ENCODE data around the gene FERMT3.
A peak's percentile ranks its signal among the peaks of the same experiment; 100 is the strongest.

The FERMT3 gene

DNA sequence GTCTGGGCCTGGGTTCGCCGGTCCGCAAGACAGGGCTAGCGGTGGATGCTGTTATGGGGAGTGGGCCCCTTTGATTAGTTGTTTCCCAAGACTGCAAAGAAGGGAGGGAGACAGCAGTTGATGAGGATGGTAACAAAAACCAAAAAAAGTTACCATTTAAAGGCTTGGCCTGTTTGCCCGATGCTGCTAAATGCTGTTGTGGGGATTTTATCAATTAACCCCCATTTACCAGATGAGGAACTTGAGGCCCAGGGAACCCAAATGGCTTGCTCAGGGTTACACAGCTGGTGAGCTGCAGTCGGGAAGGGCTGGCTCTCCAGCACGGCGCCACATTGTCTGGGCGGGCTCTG lies 16.1 kb downstream of the FERMT3 start:
- DNase-seq: no peak

DNA sequence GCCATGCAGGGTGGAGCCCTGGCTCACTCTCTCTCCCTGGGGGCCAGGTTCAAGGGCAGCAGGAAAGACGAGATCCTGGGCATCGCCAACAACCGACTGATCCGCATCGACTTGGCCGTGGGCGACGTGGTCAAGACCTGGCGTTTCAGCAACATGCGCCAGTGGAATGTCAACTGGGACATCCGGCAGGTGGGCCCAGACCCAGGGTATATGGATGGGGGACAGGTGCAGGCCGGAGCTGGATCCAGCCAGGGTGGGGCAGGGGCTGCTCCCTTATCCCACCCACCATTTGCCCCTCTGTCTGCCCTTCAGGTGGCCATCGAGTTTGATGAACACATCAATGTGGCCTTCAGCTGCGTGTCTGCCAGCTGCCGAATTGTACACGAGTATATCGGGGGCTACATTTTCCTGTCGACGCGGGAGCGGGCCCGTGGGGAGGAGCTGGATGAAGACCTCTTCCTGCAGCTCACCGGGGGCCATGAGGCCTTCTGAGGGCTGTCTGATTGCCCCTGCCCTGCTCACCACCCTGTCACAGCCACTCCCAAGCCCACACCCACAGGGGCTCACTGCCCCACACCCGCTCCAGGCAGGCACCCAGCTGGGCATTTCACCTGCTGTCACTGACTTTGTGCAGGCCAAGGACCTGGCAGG lies 16.6 kb downstream of the FERMT3 start:
- DNase-seq: no peak

DNA sequence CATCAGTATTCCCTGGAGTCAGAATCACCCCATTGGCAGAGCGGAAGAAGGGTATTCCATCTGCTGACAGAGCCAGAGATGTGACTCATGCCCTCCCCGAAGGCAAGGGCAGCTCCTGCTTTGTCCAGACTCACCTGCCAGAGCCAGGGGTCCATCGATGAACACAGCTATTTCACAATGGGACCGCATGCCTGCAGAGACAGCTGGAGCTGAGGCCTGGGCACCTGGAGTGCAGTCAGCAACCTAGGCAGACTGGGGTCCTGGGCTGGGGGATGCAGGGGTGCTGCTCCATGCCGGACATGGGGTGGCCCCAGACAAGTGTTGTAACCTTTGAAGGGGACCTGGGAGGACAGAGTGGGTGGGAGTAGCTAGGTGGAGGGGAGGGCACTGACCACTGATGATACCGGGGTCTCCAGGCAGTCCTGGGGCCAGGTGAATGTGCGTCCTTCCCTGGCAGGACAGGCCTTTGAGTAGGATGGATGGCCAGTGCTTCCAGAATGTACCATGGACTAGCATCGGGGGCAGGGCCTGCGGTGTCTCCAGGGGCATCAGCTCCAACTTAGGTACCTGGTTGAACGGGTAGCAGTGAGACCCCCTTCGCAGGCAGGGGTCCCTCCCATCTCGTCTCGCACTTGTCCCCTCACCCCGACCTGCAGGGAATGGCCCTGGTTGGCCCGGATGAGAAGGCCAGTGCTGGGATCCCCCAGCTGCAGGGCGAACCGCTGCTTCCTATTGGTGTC lies 17.8 kb downstream of the FERMT3 start:
- DNase-seq: no peak

DNA sequence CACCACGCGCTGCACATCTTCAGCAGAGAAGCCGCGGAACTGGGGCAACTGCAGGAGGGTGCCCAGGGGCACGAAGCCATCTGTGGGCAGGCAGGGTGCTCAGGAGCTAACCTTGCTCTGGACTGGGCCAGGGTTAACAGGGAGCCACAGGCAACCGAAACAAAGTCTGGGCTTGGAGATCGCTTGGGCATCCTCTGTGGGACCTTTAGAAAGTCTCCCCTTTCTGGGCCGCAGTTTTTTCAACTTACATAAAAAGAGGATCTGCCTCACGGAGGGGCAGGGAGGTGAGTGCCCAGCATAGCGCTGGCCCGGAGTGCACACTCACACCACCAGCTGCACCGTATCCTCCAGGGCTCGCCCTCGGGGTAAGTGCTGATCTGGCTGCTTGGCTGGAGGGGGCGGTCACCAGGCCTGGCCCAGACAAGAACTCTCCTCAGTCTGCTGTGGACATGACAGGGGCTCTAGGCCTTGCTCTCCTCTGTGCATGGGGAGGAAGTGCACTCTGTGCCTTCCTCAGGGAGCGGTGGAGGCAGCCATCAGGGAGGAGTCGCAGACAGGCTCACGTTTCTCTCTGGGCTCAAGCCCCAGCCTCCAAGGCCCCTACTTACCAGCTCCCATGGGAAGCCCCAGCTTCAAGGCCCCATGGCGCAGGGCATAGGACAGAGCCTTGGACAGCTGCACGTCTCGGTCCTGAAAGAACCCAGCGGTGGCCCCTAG lies 18.5 kb downstream of the FERMT3 start:
- no peak for DNase-seq

DNA sequence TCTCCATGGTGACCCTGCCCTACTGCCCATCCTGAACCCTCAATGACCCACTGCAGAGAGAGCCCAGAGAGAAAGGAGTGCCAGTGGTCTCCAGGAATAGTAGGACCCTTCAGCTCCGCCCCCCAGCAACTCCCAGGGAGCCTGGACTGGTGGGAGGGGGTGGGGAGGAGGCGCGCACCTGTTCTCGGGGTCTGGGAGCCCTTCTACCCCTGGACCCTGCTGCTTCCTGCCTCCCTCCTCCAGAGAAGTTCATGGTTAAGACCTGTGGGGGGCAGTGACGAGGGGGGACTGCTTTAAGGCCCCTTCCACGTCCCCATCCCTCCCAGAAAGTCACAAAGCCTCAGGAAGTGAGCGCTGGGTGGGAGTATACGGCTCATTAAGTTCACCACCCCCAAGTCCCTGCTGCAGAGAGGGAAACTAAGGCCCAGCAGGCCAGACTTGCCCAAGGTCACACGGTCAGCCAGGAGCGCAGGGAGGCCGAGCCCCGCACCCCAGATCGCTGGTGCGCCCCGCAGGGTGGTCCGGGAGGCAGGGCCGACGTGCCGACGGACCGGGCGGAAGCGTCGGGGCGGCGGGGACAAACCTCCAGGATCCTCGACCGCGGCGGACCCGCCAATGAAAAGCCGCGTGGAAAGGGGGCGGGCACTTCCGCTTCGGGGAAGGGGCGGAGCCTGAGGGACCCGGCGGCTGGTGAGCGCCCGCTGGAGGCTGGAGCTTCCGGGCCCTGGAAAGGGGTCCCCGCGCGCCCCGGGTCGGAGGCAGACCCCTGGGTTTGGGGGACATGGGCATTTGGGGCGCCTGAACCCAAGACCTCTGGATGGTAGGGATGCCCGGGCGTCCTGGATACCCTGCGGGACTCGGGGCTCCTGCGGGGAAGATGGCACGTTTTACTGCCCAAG lies 19.3 kb downstream of the FERMT3 start, which contains the start of the genes NUDT22 and TRPT1:
Gene NUDT22, plus strand, starts transcription at position 667 of the 899 bp plus-strand sequence. CDS start 379 bp downstream, outside the sequence.
Gene TRPT1, minus strand, starts transcription at position 579 of the 899 bp plus-strand sequence. Its CDS starts 326 bp downstream, at position 253.
- DNase-seq: no peak

DNA sequence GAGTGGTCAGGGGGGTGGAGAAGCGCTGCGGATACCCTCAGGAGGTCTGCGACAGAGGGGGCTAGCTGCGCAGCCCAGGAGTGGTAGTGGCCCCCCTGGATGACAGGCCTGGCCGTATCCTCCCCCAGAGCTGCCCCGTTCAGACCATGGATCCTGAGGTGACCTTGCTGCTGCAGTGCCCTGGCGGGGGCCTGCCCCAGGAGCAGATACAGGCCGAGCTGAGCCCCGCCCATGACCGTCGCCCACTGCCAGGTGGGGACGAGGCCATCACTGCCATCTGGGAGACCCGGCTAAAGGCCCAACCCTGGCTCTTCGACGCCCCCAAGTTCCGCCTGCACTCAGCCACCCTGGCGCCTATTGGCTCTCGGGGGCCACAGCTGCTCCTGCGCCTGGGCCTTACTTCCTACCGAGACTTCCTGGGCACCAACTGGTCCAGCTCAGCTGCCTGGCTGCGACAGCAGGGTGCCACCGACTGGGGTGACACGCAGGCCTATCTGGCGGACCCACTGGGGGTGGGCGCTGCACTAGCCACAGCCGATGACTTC lies 20.1 kb downstream of the FERMT3 start:
- no peak for DNase-seq

DNA sequence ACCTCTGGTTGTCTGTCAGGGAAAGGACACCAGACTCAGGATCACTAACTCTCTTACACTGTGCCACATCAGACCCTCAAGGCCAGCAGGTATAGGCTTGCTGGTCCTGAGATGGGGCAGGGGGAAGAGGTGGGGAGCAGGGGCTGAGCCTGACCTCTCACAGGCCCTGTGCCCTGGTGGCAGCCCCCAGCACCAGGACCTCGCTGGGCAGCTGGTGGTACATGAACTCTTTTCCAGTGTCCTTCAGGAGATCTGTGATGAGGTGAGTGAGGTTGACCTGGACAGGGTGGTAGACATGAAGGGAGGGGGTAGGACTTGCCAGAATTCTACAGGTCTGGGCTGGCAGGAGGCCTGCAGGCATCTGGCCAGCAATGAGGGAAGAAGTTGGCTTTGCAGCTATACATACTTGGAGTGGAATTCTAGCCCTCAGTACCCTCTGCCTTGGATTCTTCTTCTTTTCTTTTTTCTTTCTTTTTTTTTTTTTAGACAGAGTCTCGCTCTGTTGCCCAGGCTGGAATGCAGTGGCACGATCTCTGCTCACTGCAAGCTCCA lies 21.0 kb downstream of the FERMT3 start:
- no peak for DNase-seq

DNA sequence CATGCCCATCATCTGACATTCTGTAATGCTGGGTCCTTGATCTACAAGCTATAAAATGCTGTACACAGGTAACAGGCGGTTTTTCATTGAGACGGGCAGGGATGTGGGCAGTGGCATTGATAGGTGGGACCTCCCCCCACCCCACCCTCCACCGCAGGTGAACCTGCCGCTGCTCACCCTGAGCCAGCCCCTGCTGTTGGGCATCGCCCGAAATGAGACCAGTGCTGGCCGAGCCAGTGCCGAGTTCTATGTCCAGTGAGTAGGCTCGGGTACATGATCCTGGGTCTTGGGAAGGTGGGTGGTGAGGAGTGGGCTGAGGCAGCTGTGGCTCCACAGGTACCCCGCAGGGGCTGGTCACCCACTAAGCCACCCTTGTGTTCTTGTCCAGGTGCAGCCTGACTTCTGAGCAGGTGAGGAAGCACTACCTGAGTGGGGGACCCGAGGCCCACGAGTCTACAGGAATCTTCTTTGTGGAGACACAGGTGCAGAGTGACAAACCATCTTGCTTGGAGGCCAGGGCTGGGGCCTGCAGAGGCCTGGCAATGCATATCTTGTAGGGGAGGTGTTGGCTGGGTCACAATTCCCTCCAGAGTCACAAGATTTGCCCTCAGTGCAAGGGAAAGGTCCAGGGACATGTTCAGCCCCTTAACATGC lies 22.7 kb downstream of the FERMT3 start:
- DNase-seq: no peak

DNA sequence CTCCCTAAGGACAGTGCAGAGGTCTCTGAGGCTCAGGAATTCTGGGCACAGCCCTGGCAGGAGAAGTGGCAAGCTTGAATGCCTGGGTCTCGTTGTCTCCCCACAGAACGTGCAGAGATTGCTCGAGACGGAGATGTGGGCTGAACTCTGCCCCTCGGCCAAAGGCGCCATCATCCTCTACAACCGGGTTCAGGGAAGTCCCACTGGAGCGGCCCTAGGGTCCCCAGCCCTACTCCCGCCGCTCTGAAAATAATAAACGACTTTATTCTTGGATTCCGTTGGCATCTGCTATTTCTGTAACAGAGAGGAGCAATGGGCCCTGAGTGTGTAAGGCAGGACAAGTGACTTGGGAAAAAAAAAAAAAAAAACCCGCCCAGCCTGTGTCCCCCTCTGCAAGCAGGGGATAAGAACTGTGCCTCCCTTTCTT lies 23.2 kb downstream of the FERMT3 start:
- no peak for DNase-seq

DNA sequence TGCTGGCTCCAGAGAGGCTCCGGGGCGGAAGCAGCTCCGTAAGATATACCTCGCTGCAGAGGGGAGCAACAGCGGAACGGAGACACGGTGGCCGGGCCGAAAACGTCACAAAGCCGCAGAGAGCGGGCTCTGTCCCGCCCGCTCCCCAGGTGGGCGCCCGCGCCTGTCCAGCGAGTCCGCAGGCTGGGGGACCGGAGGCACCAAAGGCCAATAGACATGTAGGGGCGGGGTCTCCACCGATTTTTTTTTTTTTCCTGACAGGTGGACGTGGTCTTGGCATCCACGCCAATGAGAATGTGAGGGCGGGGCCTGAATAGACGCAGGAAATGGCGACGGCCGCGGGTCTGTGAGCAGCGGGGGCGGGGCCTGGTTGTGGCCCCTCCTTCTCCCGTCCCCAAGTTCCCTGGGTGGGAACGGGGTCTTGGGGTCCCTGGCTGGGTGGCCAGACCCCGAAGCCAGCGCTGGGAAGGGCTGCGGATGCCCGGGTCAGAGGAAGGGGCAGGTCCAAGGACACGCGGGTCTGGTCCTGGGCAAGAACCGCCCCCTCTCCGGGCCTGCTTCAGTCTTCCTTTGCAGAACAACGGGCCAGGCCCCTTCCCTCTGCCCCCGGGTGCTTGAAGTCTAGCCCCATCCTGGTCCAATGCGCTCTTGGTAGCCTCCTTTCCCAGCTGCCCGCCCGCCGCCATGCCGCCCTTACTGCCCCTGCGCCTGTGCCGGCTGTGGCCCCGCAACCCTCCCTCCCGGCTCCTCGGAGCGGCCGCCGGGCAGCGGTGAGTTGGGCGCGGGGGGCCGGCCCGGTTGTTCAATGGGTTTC lies 23.9 kb downstream of the FERMT3 start, which contains the start of gene DNAJC4:
Gene DNAJC4, plus strand, starts transcription at position 378 of the 814 bp plus-strand sequence. Its CDS starts 307 bp downstream, at position 685.
- peak; percentile 93 for DNase-seq

DNA sequence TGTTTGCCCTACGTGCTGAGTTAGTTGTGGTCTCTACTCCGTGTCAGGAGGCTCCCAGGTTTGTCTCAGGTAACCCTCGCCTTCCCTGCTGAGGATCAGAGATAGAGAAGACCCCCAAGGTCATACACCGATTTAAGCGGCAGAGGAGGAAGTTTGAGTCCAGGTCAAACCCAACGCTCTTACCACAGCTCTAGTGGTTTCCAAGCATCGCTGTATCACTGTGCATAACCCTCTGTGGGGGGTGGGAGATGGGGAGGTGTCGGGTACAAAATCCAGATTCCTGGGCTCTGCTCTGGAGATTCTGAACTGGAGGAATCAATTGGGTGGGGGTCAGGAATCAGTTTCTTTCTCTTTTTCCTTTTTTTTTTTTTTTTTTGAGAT lies 24.5 kb downstream of the FERMT3 start:
- DNase-seq: no peak

DNA sequence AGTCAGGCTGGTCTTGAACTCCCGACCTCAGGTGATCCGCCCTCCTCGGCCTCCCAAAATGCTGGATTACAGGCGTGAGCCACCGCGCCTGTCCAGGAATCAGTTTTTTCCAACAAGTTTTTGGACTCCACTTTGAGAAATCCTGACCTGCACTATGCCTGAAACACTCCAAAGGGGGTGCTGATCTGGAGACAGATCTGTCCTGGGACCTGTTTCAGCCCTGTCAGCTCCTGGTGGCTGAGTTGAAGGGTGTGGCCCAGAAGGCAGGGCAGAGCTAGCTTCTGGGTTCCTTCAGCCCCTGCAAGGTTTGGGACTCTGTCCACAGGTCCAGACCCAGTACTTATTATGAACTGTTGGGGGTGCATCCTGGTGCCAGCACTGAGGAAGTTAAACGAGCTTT lies 25.0 kb downstream of the FERMT3 start:
- no peak for DNase-seq

DNA sequence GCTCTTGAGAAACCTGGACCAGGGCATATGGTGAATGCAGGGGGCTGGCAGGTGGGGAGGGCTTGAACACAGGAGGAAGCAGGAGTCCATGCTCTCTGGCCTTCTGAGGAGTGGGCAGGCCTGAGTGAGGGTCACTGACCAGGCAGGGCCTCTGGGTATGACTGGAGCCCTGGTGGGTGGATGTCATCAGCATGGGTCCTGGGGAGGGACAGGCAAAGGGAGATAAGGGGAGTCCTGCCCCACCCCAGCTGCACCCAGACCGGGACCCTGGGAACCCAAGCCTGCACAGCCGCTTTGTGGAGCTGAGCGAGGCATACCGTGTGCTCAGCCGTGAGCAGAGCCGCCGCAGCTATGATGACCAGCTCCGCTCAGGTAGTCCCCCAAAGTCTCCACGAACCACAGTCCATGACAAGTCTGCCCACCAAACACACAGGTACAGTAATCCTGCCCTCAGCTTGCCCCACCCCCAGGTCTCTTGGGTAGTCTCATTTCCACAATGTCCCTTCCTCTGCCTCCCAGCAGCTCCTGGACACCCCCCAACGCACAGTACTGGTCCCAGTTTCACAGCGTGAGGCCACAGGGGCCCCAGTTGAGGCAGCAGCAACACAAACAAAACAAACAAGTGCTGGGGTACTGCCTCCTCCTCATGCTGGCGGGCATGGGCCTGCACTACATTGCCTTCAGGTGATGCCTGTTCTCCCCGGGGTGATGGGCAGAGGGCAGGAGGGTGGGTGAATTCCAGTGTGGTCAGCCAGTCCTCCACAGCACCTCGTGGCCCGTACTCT lies 25.9 kb downstream of the FERMT3 start:
- DNase-seq: no peak

DNA sequence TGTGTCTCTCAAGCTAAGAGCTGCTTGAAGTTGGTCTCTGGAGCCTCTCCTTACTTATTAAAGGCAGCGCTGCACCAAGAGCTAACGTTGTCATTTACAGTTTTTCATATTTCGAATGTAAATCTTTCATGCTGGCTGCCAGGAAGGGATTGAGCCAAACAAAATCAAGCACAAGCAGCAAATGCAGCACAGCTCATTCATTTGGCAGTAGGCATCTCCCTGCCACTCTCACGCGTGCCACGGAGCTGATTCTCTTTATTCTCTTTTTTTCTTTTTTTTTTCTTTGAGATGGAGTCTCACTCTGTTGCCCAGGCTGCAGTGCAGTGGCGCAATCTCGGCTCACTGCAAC lies 26.4 kb downstream of the FERMT3 start:
- DNase-seq: no peak

DNA sequence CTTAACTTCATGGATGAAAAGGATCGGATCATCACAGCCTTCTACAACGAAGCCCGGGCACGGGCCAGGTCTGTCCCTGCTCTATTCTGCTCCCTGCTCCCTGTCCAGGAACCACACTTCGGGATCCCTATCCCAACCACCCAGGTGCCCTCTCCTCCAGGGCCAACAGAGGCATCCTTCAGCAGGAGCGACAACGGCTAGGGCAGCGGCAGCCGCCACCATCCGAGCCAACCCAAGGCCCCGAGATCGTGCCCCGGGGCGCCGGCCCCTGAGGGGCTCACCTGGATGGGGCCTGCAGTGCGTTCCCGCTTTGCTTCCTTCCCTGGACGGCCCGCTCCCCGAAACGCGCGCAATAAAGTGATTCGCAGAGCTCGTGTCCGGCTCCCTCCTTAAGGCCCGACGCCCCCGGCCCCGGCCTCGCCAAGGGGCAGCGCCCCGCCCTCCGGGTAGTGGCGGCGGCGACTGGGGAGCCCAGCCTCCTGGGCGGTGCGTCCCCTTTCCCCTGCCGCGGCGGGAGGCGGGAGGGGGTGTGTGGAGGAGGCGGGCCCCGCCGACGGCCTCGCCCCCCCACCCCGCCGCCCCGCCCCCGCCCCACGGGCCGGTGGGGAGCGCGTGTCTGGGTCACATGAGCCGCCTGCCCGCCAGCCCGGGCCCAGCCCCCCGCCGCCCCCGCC lies 27.5 kb downstream of the FERMT3 start, which contains the start of gene VEGFB:
Gene VEGFB, plus strand, starts transcription at position 672 of the 674 bp plus-strand sequence. CDS start 250 bp downstream, outside the sequence.
- no peak for DNase-seq

DNA sequence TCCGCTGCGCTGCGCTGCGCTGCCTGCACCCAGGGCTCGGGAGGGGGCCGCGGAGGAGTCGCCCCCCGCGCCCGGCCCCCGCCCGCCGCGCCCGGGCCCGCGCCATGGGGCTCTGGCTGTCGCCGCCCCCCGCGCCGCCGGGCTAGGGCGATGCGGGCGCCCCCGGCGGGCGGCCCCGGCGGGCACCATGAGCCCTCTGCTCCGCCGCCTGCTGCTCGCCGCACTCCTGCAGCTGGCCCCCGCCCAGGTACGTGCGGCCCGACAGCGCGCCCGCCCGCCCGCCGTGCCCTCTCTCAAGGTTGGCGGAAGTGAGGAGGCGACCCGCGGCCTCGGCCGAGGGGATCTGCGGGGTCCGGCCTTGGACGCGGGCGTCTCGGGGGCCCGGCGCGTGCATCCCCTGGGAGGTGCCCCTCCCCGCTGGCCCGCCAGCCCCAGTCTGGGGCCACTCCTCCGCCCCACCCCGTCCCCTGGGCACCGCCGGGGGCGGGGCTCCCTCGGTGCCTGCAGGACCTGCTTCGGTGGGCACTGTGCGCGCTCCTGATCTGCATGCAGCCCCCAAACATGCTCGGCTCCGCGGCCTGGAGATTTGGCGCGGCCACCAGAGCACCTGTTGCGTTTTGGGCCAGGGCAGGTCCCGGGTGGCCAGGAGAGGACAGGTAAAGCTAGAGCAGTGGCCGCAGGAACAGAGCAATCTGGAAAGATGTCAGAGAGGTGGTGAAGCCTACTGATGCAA lies 28.3 kb downstream of the FERMT3 start:
- DNase-seq: no peak

DNA sequence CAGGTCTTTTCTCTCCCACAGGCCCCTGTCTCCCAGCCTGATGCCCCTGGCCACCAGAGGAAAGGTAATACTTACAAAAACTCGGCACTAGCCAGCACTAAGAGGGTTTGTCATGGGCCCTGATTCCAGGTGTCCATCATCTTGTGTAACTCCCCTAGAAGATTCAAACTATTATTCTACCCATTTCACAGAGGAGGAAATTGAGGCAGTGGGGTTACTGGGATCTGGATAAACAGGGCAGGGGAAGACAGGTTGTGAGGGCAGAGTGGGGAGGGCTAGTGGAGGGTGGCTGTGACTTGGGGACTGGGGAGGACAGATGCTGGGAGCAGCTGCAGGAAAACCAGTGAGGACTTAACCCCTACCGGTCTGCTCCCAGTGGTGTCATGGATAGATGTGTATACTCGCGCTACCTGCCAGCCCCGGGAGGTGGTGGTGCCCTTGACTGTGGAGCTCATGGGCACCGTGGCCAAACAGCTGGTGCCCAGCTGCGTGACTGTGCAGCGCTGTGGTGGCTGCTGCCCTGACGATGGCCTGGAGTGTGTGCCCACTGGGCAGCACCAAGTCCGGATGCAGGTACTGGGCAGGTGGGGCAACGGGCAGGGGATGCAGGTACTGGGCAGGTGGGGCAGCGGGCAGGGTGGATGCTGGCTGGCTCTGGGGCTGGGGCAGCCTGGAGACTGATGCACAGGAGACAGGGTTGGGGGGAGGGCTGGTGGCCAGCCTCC lies 29.1 kb downstream of the FERMT3 start:
- no peak for DNase-seq
